HS-5 (cell line): ENCODE results near the gene CLEC4E.
"Not testable (repeated sequence)": the region's sequence is repeated elsewhere in the genome, so short reads cannot be mapped to it uniquely, and the experiment has no call there.

ENCODE experiments used
- DNase-seq: peaks from one replicate; pipeline ENCODE4 v3.0.0-alpha.2; 2012; ENCODE audit warnings: low read depth

The CLEC4E gene

GRCh38 chr12:8540831-8541230 is at the start of gene CLEC4E:
Gene CLEC4E (minus strand): TSS chr12:8540905. CDS start chr12:8540797, 108 bp downstream.
- DNase-seq = not testable (repeated sequence)

GRCh38 chr12:8589679-8590078 is 49.0 kb upstream of the CLEC4E start:
- no peak for DNase-seq

GRCh38 chr12:8584478-8584877 is 43.8 kb upstream of the CLEC4E start:
- not testable (repeated sequence) for DNase-seq

- no peak for DNase-seq
Measured at GRCh38 chr12:8584004-8584403, 43.3 kb upstream of the CLEC4E start.

GRCh38 chr12:8581098-8581784 is 40.5 kb upstream of the CLEC4E start:
- no peak for DNase-seq

GRCh38 chr12:8577879-8578278 is 37.2 kb upstream of the CLEC4E start:
- DNase-seq = no peak

GRCh38 chr12:8572507-8572906 is 31.8 kb upstream of the CLEC4E start:
- no peak for DNase-seq

- no peak for DNase-seq
Measured at GRCh38 chr12:8566525-8566924, 25.8 kb upstream of the CLEC4E start.

GRCh38 chr12:8566052-8566451 is 25.3 kb upstream of the CLEC4E start:
- not testable (repeated sequence) for DNase-seq

- DNase-seq = no peak
Measured at GRCh38 chr12:8564656-8565055, 24.0 kb upstream of the CLEC4E start.

- DNase-seq = no peak
Measured at GRCh38 chr12:8563356-8563755, 22.7 kb upstream of the CLEC4E start.

- no peak for DNase-seq
Measured at GRCh38 chr12:8562310-8562709, 21.6 kb upstream of the CLEC4E start.

GRCh38 chr12:8561011-8561410 is 20.3 kb upstream of the CLEC4E start:
- no peak for DNase-seq

- no peak for DNase-seq
Measured at GRCh38 chr12:8559676-8560075, 19.0 kb upstream of the CLEC4E start.

- no peak for DNase-seq
Measured at GRCh38 chr12:8556531-8557097, 15.9 kb upstream of the CLEC4E start.

GRCh38 chr12:8554451-8555195 is 13.9 kb upstream of the CLEC4E start:
- peak; percentile 43 for DNase-seq

- no peak for DNase-seq
Measured at GRCh38 chr12:8553088-8553627, 12.5 kb upstream of the CLEC4E start.

- no peak for DNase-seq
Measured at GRCh38 chr12:8549381-8549780, 8.7 kb upstream of the CLEC4E start.

GRCh38 chr12:8548192-8548591 is 7.5 kb upstream of the CLEC4E start:
- no peak for DNase-seq

GRCh38 chr12:8547645-8548044 is 6.9 kb upstream of the CLEC4E start:
- DNase-seq = no peak

GRCh38 chr12:8546591-8546990 is 5.9 kb upstream of the CLEC4E start:
- no peak for DNase-seq

- DNase-seq = peak; percentile 23
Measured at GRCh38 chr12:8544295-8544694, 3.6 kb upstream of the CLEC4E start.

- no peak for DNase-seq
Measured at GRCh38 chr12:8541562-8541961, 857 bp upstream of the CLEC4E start.
